GOT3 (cell line): Measurements from ENCODE around the gene HYPK.
A peak's percentile ranks its signal among the peaks of the same experiment; 100 is the strongest.

Experiments
- DNase-seq: peaks from one replicate; lab custom pipeline; 2025; ENCODE audit warnings: mixed read lengths; lab: John Stamatoyannopoulos, UW

HYPK gene, protein sequence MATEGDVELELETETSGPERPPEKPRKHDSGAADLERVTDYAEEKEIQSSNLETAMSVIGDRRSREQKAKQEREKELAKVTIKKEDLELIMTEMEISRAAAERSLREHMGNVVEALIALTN

DNA sequence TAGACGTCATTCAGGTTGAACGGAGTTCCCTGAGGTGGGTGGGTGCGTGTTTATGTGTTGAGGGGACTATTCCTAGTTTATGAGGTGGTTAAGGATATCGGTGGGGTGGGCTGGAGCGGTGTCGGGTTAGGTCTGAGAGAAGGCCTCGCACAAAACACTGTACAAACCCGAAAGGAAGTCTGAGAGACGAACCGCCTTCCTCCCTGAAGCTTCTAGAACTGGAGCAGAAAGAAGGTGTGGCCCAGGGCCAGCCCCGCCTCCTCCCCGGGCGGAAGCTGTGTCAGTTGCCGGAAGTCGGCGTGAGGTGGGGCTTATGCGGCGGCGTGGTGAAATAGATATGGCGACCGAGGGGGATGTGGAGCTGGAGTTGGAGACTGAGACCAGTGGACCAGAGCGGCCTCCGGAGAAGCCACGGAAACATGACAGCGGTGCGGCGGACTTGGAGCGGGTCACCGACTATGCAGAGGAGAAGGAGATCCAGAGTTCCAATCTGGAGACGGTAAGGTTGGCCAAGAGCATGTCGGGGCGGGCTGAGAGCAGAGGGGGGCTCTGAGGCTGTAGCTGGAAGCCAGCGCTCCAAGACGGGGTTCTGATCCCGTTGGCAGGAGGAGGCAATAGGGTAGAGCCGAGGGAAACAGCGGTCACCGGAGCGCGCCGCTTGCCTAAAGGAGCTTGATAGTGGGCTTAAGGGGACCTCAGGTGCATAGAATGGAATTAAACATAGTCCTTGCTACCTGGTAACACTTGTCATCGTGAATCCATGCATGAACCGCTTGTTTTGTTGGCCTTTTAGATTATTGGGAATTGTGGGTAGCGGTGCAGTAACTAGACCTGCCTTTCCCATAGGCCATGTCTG, at the start of gene HYPK:
Gene HYPK (plus strand): TSS at position 314 of the 856 bp plus-strand sequence. CDS start 24 bp downstream, at position 338.
- peak; percentile 58 for DNase-seq

DNA sequence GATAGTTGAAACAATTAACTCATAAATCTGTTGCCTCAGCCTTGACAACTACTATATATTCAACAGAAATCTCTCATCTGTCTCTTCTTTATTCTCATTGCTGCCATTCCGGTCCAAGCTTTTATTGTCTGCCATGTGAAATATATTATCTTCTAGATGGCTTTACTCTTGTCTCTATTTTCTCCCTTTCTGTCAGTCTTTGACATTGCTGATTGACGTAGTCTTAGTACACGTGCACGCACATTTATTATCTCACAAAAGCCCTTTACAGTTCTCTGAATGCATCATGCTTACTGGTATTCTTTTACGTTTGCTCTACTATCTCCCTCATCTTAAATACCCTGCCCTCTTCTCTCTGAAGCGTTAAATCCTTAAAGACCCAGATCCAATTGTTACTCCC, 48.5 kb upstream of the HYPK start:
- DNase-seq: no peak

DNA sequence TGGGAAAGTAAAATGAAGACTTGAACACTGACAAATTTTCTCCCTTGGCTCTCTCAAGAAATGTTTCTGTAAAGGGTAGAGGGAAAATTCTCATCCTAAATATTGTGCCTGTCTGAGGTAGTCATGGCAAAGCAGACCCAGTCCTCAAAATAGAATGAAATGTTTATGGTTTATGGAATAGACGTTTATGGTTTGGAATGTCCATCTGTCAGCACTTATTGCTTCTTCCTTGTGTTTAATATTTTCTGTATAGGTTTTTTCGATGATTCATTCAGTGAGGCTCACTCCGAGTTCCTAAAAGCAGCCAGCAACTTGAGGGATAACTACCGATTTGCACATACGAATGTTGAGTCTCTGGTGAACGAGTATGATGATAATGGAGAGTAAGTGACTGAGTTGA, 37.6 kb upstream of the HYPK start:
- DNase-seq: no peak

DNA sequence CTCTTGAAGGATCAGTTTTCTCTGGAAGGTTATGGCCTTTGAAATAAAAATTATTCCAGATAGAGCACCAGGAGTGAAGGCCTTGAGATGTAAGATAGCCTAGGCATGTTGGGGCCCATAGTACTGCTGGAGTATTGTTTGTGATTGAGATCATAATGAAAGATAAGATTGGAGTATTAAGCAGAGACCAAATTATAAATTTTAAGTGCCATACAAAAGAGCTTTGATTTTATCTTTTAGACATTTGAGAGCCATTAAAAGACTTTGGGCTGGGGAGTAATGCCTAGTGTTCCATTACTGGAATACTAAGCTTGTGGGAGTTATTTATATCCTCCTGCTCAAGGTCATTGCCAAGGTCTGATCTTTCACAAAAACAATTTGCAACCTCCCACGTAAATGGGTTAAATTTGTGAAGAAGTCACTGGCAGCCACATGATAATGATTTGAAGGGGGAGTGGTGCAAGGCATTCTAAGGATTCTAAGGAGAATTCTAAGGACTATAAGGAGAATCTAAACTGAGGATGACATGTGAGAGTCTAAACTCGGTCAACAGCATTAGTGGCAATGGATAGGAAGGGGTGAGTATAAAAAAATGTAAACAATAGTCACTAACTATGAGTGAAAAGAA, 36.5 kb upstream of the HYPK start:
- DNase-seq: no peak

DNA sequence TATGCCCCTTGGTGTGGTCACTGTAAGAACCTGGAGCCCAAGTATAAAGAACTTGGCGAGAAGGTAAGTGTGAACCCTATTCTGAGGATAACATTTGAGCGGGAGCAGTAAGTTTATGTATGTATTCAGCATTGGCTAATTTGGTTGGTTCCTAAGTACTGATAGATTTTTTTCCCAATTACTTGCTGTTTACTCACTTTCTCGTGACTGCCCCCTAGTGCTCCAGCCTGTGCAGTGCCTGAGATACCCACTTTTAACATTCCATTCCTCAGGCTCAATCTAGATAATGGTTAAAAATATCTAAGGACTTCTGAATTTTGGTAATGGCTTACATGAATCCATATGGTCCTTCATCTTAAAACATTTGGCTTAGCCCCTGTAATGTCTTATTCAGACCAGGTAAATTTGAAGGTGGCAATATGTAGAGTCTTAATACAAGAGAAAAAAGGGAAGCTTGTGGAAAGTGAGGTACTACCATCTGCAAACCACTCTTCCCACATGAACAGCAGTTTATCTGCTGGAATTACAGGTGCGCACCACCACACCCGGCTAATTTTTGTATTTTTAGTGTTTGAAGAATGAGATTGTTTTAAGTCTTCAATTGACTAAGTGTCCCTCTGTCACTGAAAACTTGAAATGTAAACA, 30.7 kb upstream of the HYPK start:
- DNase-seq: no peak

DNA sequence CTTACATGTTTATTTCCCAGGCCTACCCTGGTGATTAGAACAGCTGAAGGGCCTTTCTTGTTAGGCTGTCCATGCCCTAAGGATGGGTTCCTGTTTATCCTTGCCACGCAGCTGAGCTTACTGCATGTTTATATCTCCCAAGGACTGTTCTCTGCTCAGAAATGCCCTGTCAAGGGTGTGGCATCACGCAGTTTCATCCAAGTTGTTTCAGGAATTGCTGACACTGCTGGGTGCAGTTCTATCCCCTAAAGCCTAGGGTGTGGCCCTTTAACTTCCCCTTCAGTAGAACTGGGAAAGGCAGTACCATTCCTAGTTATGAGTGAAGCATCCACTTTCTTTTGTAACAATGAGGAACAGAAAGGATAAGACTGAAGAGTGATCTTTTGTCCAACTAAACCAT, 28.6 kb upstream of the HYPK start:
- DNase-seq: no peak

DNA sequence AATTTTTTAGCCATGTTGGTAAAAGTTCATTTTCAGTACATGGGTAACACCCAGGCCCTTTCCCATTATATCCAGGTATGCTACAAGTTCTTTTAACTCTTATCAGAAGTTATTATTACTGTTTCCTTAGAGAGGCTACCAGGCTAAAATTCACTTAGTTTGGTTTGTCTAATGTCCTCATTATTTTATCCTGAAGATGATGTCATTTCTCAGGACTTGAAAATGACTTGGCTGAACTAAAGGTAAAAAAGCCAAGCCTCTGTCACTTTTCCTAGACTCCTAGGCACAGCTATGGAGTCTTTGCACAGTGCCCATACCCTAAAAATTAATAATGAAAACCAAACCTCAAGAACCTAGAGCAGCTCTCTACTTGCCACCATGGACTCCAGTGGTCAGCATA, 27.8 kb upstream of the HYPK start:
- no peak for DNase-seq

DNA sequence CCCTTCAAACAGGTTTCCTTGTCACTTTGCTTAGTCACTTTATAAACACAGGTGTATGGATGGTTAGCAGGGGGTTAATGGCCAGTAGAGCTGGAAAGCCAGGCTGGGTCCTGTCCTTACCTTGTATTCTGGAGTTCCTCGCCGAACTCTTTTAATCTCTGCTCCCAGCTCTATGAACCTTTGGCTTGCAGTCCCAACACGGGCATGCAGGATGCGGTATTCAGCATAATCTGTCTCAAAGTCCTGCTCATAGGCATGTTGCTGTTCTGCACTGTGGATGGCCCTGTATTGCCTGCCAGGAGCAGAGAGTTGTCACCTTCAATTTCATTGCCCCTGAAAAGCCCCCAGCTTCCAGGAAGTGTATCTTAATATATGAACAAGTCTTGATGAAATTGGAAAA, 26.3 kb upstream of the HYPK start:
- DNase-seq: no peak

DNA sequence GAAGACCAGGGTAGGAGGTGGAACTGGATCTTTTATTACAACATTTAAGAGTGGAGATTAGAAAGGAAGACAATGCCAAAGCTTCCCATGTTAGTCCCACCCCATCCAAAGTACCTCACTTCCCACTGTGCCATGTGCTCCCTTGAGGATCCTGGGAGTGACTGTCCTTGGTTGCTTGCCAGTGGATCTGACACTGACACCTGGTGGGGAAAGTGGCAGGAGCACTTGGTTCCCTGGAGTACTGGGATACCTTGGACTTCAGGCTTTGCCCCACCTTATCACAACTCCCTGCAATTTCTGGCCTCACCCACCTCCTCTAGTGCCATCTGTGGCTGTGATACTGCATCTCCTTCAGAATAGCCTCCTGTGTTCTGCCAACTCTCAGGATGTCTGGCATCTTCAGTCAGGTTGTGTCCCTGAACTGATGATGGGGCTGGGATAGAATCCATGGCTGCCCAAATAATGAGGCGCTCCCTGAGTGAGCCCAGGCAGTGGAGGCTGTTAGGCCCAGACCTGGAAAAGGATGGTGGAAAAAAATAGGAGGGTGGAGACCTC, 24.9 kb upstream of the HYPK start:
- DNase-seq: no peak

DNA sequence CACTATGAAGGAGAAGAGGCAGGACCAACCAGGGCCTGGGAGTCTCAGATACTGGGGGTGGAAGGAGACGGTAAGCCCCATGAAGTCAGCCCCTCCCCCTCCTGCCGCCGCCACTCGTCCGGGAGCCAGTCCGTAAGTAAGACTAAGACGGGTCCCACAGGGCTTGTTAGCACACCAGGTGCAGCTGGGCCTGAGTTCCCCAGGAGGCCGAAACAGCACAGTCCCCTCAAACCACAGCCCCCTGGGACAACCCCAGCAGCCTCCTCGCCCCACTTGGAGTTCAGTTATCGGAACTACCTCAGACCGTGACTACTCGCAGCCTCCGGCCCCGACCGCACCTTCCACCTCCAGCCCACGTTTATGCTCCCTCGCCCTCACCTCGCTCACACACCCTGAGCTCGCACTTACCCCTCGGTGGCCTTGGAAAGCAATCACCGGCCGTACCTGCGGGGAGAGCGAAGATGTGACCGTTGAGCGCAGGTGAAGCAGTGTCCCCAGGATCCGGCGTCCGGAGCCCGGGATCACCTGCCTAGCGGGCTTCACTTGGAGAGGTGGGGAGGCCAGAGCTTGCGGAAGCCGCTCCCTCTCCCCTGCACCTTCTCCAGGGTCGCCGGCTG, 24.2 kb upstream of the HYPK start:
- DNase-seq: no peak

DNA sequence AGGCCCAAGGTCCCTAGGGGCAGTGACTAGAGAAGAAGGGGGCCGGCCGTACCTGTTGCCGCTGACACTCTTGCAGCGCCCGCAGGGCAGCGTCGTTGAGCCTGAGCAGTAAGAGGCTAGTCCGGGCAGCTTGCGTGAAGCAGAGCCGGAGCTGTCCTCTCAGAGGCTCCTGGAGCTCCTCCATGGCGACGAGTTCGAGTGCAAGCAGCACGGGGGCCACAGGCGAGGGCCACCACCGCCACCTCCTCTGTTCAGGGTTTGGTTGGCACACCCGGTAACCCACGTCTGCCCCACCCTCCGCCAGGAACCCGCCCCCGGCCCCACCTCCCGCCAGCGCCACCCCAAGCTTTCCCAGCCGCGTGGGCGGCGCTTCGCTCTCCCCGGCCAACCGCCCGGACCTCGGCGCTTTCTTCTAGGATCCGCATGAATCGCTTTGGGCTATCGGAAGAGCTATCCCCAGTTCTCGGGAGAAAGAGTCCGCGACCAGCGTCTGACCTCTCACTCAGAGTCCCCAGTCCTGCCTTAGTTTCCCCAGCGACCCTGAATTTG, 23.6 kb upstream of the HYPK start, which contains the start of gene ELL3:
Gene ELL3 (minus strand): TSS at position 249 of the 549 bp plus-strand sequence. CDS start 65 bp downstream, at position 184.
- DNase-seq: peak; percentile 45

DNA sequence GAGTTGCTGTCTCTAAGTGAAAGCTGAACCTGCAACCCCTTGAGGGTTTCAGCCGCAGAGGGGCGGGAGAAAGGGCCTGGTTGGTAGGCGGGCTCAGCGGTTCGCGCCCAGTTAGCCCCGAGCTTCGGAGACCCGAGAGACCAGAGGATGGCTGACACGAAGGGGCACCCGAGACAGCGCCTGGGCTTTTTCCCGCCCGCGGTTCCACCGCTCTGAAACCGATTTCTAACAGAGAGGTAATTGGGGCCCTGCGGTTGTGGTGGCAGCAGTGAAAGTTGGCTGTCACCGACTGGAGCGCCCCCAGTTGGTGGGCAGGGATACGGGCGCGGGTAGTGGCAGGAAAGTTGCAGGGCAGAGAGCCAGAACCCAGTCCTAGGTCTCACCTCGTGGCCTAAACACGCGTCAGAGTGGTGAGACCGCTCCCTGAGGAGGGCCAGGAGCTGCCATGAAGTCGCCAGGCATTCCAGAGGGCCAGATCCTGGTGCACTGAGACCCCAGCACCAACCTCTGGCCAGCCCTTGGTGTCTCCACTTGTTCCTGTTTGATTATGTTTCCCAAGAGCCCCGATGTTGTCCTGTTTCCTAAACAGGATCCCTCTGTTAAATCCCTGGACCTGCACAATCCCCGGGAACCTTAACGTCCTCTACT, 23.0 kb upstream of the HYPK start:
- DNase-seq: peak; percentile 31

DNA sequence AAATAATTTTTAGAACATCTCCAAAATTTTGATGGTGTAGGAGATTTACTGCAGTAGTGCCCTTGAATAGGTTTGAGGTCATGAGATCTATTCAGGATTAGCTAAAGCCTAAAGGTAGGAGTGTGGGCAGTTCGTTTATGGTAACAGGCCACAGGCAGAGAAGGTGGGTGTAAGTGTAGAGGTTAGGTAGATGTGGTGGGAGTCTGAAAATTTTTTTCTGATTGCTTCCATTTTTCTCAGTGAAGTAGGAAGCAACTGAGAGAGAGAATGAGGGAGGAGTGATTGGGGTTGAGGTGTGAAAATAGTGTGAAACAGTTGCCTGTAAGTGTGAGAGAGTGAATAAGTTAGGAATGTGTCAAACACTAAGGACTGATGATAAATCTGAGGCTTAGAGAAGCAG, 21.4 kb upstream of the HYPK start:
- DNase-seq: no peak

DNA sequence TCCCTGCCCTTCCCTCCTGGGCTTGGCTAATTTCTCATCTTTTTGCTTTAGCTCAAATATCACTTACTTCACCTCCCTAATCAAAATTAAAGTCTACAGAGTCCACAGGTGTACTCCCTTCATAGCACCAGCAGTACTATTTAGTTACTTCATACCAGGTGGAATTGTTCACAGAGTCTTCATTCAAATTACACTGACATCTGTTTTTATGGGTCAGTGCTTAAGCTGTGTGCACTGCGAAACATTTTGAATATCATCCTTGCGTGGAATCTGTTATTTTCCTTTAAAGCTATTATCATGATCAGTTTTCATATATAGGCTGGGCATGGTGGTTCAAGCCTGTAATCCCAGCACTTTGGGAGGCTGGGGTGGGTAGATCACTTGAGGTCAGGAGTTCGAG, 11.0 kb upstream of the HYPK start:
- no peak for DNase-seq

DNA sequence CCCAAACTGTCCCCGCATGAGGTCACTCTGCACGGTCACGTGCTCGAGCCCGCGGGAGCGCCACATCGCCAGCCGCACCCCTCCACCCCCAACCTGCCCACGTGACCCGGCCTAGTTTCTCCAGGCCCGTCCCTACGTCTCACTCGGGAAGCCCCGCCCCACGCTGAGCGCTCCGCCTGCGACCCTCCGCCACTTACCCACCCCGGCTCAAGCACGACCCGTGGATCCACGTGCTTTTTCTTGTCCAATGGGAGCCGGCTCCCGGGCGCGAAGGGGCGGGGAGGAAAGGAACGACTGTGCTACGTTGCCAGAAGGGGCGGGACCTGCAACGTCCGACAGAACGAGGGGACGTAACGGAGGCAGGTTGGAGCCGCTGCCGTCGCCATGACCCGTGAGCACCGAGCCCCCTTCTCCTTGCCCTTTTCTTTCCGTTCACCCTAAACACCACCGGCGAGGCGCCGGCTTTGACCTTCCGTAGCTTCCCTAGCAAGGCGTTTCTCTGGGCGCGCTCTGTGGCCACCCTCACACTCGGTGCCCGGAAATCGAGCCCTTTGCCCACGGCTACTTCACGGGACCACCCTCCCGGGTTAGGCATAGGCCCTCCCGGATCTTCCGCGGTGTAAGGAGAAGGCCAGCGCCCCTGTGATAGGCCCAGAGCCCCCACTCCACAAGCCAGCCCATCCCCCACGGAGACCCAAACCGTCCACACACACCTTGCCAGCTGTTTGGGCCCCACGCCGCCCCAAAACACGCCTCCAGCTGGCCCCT, 8.2 kb upstream of the HYPK start, which contains the start of gene SERF2:
Gene SERF2 (plus strand): TSS at position 328 of the 768 bp plus-strand sequence. CDS start 57 bp downstream, at position 385.
- DNase-seq: peak; percentile 96

DNA sequence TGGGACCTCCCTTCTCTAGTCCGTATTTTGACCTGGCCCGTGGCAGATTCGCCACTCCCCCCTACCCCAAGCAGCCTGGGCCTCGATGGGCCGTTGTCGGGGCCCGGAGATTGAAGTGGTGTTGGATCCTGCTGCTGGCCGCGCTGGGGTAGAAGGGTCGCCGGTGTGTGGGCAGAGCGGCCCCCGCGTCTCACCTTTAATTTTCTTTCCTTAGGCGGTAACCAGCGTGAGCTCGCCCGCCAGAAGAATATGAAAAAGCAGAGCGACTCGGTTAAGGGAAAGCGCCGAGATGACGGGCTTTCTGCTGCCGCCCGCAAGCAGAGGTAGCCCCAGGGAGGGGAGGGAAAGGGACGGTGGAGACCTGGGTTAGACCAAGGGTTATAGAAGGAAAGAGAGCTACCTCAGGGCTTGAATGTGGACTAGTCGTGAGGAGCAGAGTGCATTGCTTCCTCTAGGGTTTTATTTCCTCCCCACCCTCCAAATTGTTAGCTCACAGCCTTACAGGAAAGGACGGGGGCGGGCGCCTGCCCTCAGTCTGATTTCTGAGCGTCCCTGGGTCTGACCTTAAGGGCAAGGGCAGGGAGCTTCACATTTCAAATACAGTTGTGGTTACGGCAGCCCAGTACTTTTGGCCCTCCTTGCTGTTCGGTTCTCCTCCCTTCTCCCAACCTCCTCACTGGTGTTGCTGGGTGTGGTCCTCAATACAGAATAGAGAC, 7.5 kb upstream of the HYPK start:
- no peak for DNase-seq

DNA sequence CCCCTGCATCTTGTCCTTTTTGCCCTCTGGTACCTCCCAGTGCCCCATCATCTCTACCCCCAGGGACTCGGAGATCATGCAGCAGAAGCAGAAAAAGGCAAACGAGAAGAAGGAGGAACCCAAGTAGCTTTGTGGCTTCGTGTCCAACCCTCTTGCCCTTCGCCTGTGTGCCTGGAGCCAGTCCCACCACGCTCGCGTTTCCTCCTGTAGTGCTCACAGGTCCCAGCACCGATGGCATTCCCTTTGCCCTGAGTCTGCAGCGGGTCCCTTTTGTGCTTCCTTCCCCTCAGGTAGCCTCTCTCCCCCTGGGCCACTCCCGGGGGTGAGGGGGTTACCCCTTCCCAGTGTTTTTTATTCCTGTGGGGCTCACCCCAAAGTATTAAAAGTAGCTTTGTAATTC, 6.8 kb upstream of the HYPK start:
- no peak for DNase-seq

DNA sequence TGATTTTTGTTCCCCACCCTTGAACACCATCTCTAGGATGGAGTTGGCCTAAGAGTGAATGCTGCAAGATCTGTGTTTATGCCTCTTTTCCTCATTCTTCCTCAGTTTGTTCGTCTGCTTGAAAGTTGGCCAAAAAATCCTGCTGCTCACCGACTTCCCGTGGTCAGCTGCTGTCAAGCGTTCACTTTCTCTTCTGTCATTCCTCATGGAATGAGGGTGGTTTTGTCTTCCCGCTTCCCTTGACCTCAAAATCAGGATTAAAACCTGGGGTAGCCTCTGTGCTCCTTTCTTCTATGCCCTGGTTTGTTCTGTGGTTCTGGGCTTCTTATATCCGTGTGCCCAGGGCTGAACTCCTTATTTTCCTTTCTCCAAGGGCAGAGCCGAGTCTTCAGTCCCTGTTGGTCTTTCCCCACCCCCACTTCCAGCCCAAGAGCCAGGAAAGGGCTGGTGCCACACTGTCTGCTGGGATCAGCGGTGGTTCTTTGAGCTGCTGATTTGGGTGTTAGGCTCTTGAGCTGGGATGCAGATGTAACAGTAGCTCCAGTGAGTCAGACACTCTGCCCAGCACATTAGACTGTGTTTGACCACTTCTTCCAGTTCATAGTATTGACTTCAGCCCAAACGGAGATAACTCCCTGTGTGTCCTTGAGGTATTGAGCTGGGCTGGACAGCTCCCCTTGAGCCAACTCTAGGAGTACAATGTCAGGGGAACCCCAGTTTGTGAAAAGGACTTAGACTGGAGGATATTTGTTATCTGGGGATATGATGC, 5.9 kb upstream of the HYPK start:
- no peak for DNase-seq

DNA sequence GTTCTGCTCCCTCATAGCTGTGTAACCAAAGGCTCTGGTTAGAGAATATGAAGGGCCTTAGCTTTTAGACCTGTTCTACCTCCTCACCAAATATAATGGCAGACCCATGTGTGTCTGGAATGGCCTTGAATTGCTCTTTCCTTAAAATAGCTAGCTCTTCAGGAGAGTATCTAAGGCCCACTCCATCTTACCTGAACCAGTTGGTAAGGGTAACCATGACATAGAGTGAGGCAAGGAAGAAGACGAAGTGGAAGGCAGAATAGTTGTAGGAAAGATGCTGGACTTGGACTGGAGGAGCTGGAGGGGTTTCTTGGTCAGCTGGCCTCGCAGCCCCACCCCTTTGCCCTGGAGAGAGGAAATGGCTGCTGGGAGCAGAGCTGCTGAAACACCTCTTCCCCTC, 5.2 kb upstream of the HYPK start:
- DNase-seq: no peak
